ENCODE data around the gene ZXDC.

DNA sequence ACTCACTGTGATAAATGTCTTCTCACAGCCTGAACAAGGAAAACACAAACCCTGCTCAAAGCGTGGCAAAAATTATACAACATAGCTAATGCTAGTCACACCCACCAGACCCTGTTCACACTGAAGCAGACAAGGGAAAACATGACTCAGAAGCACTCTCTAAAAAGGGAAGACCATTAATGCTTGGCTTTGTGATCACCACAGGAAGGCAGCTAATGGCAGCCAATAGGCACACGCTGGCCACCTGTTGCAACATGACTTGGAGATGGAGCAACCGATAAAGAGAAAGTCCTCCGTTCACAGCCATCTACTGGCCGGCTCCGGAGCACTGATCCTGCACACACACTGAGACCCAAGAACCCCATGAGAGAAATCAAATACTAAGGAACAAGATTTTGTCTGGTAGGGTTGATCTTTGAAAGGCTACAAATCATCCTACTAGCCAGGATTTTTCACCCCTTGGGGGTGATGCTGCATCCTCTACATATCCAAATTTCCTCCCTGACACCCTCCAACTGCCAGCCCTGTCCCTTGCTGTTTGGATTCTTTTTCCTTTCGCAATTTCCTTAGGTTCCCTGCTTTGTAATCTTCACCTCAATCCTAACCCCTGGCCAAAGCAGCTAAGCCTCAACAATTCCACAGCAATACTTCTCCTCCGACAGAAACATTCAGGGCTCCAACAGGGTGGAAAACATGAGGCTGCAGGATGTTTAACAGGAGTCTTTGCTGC is 3.2 kb downstream of the ZXDC start:
- TF ChIP-seq, protein P1, sequence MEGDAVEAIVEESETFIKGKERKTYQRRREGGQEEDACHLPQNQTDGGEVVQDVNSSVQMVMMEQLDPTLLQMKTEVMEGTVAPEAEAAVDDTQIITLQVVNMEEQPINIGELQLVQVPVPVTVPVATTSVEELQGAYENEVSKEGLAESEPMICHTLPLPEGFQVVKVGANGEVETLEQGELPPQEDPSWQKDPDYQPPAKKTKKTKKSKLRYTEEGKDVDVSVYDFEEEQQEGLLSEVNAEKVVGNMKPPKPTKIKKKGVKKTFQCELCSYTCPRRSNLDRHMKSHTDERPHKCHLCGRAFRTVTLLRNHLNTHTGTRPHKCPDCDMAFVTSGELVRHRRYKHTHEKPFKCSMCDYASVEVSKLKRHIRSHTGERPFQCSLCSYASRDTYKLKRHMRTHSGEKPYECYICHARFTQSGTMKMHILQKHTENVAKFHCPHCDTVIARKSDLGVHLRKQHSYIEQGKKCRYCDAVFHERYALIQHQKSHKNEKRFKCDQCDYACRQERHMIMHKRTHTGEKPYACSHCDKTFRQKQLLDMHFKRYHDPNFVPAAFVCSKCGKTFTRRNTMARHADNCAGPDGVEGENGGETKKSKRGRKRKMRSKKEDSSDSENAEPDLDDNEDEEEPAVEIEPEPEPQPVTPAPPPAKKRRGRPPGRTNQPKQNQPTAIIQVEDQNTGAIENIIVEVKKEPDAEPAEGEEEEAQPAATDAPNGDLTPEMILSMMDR (conservative IDR thresholded peaks at IDR 0.05): no peak
- no peak for TF ChIP-seq ZFX (IDR thresholded peaks at IDR 0.05)

Data from C4-2B (cell line).